Heart left ventricle (tissue), 13 donors: ENCODE measurements around the gene OXCT2.
"Not testable (repeated sequence)": the region's sequence is repeated elsewhere in the genome, so short reads cannot be mapped to it uniquely, and the experiment has no call there.

Experiments used
- CTCF ChIP-seq, 12 donors: fragments of 200-600 bp; sonication (generic) in 4 of 12; IDR thresholded peaks; one replicate each; pipeline versions ENCODE4 v1.5.0 to v1.8.0; 2018 to 2022; ENCODE audit warnings: antibody characterized with exemption in 12 of 12, mild to moderate bottlenecking in 5 of 12
- POLR2A ChIP-seq, 2 donors: fragments of 450-650 bp; IDR thresholded peaks; one replicate each; pipeline ENCODE4 v1.6.1; 2017; ENCODE audit warnings: antibody characterized with exemption in 2 of 2, mild to moderate bottlenecking in 2 of 2, moderate library complexity in 2 of 2
- donor health status: ischemic (EF 13 %, LVEDD 7.1; RV severe dilation, severe dysfunction).
- donor health status: DM: no; HTN: yes; CAD: no.
- donor health status: DM: no; HTN: no; CAD: no.
- donor health status: ischemic (EF 25% LVEDD 6.9; RV normal size, moderate dysfunction).
- donor health status: ischemic (EF 25% LVEDD 5.7; RV mildly dilated, moderate dysfunction).
- donor health status: ischemic (EF 35%, LVEDD 5.7; RV mildly dilated, moderate dysfunction).
- donor health status: nonischemic (EF 11% LVEDD 7.7; RV severe dilation, severe dysfunction).
- donor health status: DM: yes; HTN: yes; CAD: no.
- donor health status: PGD.
- donor health status: ischemic (EF 29% LVEDD 5.4; RV normal size, mild dysfunction).
- donor health status: nonischemic (EF 23%, LVEDD 6.1; RV moderate dilation, normal function).

- not testable (repeated sequence) for TF ChIP-seq CTCF, POLR2A (IDR thresholded peaks at IDR 0.05)
Observed at GRCh38 chr1:39777896-39778295, 6.7 kb upstream of the OXCT2 start.
